A549 (cell line): ENCODE results near the gene TRIM26. TPM values are rescaled to one million over a fixed set of nuclear protein-coding genes. Genes with fewer than 3 reads are reported as not detected.

Source experiments
- ATAC-seq, 2 experiments: fragments of 200-7000 bp in 1 of 2; fragments of >200 bp in 1 of 2; cut with Nextera tagmentation in 1 of 2; cut with Tn5 transposase in 1 of 2; 3 replicates each; pipeline versions ENCODE4 v1.8.0 to v1.9.1; 2018 to 2020; ENCODE audit warnings: mild to moderate bottlenecking in 1 of 2, moderate library complexity in 1 of 2
- CTCF ChIA-PET: fragments of 300-600 bp; sonication (Branson Sonifier 250); formaldehyde crosslinking; extraction: SDS; loops from one replicate; lab custom pipeline; 2021; ENCODE audit warnings: antibody characterized with exemption, inconsistent platforms; lab: Yijun Ruan, JAX
- POLR2A ChIA-PET: fragments of 350-600 bp; formaldehyde crosslinking; extraction: SDS; loops from one replicate; lab custom pipeline; 2021; ENCODE audit warnings: antibody characterized with exemption, inconsistent platforms; lab: Yijun Ruan, JAX
- DNase-seq, 2 experiments: peaks; one replicate each; pipeline versions ENCODE4 v3.0.0 to v3.0.0-alpha.2; 2011 to 2016; ENCODE audit warnings: low read depth in 1 of 2, low spot score in 1 of 2
- FAIRE-seq: peaks from 2 replicates; lab custom pipeline; 2011; peaks lifted over from hg19 to GRCh38; lab: Jason Lieb, UNC
- H3K27ac ChIP-seq, 2 experiments: fragments of >200 bp; sonication (Bioruptor Twin); formaldehyde crosslinking; 3 replicates each; pipeline ENCODE4 v1.5.1; 2016 to 2017
- H3K4me1 ChIP-seq: fragments of >200 bp; sonication (Bioruptor Twin); formaldehyde crosslinking; 3 replicates; pipeline ENCODE4 v1.6.1; 2016
- H3K4me2 ChIP-seq: fragments of >200 bp; sonication (Bioruptor Twin); formaldehyde crosslinking; 3 replicates; pipeline ENCODE4 v1.6.1; 2016
- H3K4me3 ChIP-seq: fragments of >200 bp; sonication (Bioruptor Twin); formaldehyde crosslinking; 3 replicates; pipeline ENCODE4 v1.5.1; 2016
- H3K9me3 ChIP-seq: fragments of >200 bp; sonication (Bioruptor Twin); formaldehyde crosslinking; 3 replicates; pipeline ENCODE4 v1.6.1; 2016
- BHLHE40 ChIP-seq: IDR thresholded peaks from 2 replicates; pipeline ENCODE4 v1.6.1; 2012; ENCODE audit warnings: low read depth, low read length, inconsistent platforms
- CEBPB ChIP-seq, 2 experiments: fragments of >200 bp in 1 of 2; sonication (Bioruptor Twin) in 1 of 2; formaldehyde crosslinking in 1 of 2; IDR thresholded peaks; 2 replicates each; pipeline ENCODE4 v1.6.1; 2012 to 2016
- CHD2 ChIP-seq: fragments of 150-350 bp; IDR thresholded peaks from 2 replicates; pipeline ENCODE4 v1.6.1; 2014; ENCODE audit warnings: low read length; ENCODE audit not compliant: partially characterized antibody
- E2F6 ChIP-seq: IDR thresholded peaks from 2 replicates; pipeline ENCODE4 v1.6.1; 2012; ENCODE audit warnings: low read depth, borderline replicate concordance
- FOXS1 ChIP-seq: fragments of 250-450 bp; sonication (Bioruptor Pico); IDR thresholded peaks from 2 replicates; pipeline ENCODE4 v1.5.0; 2020; ENCODE audit warnings: mild to moderate bottlenecking, moderate library complexity
- HDAC2 ChIP-seq: fragments of 200-600 bp; sonication (generic); IDR thresholded peaks from 2 replicates; pipeline ENCODE4 v1.6.1; 2016
- HMGXB4 ChIP-seq: fragments of 250-450 bp; sonication (Bioruptor Pico); IDR thresholded peaks from 2 replicates; pipeline ENCODE4 v1.5.0; 2021; ENCODE audit warnings: mild to moderate bottlenecking, moderate library complexity, borderline replicate concordance
- HOXB13 ChIP-seq: fragments of 250-450 bp; sonication (Bioruptor Pico); IDR thresholded peaks from 2 replicates; pipeline ENCODE4 v1.5.0; 2020; ENCODE audit warnings: low read depth, mild to moderate bottlenecking, moderate library complexity
- MAFK ChIP-seq: fragments of 450-650 bp; IDR thresholded peaks from 2 replicates; pipeline ENCODE4 v1.6.1; 2014; ENCODE audit not compliant: partially characterized antibody
- MAX ChIP-seq: IDR thresholded peaks from 2 replicates; pipeline ENCODE4 v1.6.1; 2012
- RARB ChIP-seq: fragments of 250-450 bp; sonication (Bioruptor Pico); IDR thresholded peaks from 2 replicates; pipeline ENCODE4 v1.8.0; 2021; ENCODE audit warnings: mild to moderate bottlenecking, moderate library complexity
- REST ChIP-seq: fragments of 200-600 bp; sonication (generic); IDR thresholded peaks from 2 replicates; pipeline ENCODE4 v1.6.1; 2016; ENCODE audit warnings: antibody characterized with exemption, mild to moderate bottlenecking, moderate library complexity
- RFX5 ChIP-seq: fragments of 450-650 bp; IDR thresholded peaks from 2 replicates; pipeline ENCODE4 v1.7.1; 2014; ENCODE audit warnings: antibody characterized with exemption, mild to moderate bottlenecking, moderate library complexity
- RNF2 ChIP-seq: fragments of 200-600 bp; sonication (generic); IDR thresholded peaks from 2 replicates; pipeline ENCODE4 v1.6.1; 2016; ENCODE audit warnings: low read depth, mild to moderate bottlenecking, antibody characterized with exemption, moderate library complexity, borderline replicate concordance
- SMC3 ChIP-seq: fragments of >200 bp; sonication (Bioruptor Twin); formaldehyde crosslinking; IDR thresholded peaks from 3 replicates; pipeline ENCODE4 v1.6.1; 2018; ENCODE audit warnings: inconsistent platforms
- WGBS: methylation state at CpG from one replicate; pipeline ENCODE4 v1.1.6; 2017; ENCODE audit errors: missing lambda C conversion rate; 5-methylcytosine and 5-hydroxymethylcytosine counted together
- polyA plus RNA-seq, 4 experiments: library from polyadenylated mRNA; depleted of rRNA in 3 of 4; stranded (reverse); fragments of >200 nt; fragmentation: RNase III in 1 of 4; extraction: RNeasy Plus Mini Kit Qiagen cat#74134 plus additional on column Dnase treatment in 1 of 4; gene quantifications; 2 replicates in 3 of 4; 3 replicates in 1 of 4; pipeline ENCODE4 v1.2.3, GENCODE V29; 2011 to 2017
- TF ChIP-seq, protein P1 (sequence below): fragments of >200 bp; sonication (Bioruptor Twin); formaldehyde crosslinking; IDR thresholded peaks from 3 replicates; pipeline ENCODE4 v1.5.1; 2016

TRIM26 gene
- polyA plus RNA-seq, 2 of the 4 experiments (the other 2 are of a cell fraction) = 30.4 TPM

- FAIRE-seq (no peak), ATAC-seq (no peak), DNase-seq (no peak)
- ChIA-PET POLR2A (no interaction called here), CTCF (interaction anchor here (0.6 to 7.2 kb wide), 2 partner anchors 18 to 30 kb away, joined by 3 to 56 read pairs; no protein-coding TSS in a partner anchor)
- no peak overlapping the region for H3K4me2 ChIP-seq
- 40% methylated on average over 3 of the region's 3 CpGs for WGBS
- TF ChIP-seq CHD2 = no peak
- no peak for TF ChIP-seq MAX
- TF ChIP-seq BHLHE40 = no peak
- no peak for TF ChIP-seq FOXS1
- H3K9me3 ChIP-seq = no peaks in the 10 kb centered on the region
- no peak overlapping the region for H3K27ac ChIP-seq
- H3K4me1 ChIP-seq = peaks cover 7% of the 10 kb centered on the region
- no peak overlapping the region for H3K4me3 ChIP-seq
These were observed 64.0 kb downstream of the TRIM26 start for GRCh38 chr6:30149234-30149633.

DNA sequence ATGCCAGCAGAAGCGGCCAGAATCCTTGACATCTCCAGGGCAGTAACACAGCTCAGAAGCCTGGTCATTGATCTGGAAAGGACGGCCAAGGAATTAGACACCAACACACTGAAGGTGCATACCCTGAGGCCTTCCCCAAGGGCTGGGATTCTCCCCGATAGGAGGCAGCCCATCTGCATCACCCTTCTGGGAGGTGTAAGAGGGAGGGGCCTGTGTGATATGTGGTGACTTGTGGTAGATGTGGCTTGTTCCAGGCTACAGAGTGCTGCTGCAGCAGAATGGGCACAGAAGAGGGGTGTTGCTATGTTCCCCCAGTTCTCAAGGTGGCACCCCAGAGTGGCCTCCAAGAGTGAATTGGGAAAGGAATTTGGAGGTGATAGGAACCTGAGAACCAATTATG is 66.1 kb downstream of the TRIM26 start:
- FAIRE-seq (no peak), ATAC-seq (no peak), DNase-seq (no peak)
- Histone ChIP-seq H3K4me2 (no peak overlapping the region), H3K9me3 (no peaks in the 10 kb centered on the region), H3K27ac (no peak overlapping the region), H3K4me3 (no peak overlapping the region), H3K4me1 (0 out of 3 replicates have a peak, but pooled peaks cover under 1% of the 10 kb centered on the region)
- CTCF ChIA-PET = interaction anchor here (7.2 kb wide), 1 partner anchor 16 kb away, joined by 56 read pairs; no protein-coding TSS in a partner anchor
- POLR2A ChIA-PET = no interaction called here
- 100% methylated on average over 1 of the region's 3 CpGs for WGBS
- TF ChIP-seq RNF2 = no peak
- TF ChIP-seq HDAC2 = no peak
- no peak for TF ChIP-seq RARB (CRISPR knock-in tag)
- no peak for TF ChIP-seq SMC3
- TF ChIP-seq, protein P1, sequence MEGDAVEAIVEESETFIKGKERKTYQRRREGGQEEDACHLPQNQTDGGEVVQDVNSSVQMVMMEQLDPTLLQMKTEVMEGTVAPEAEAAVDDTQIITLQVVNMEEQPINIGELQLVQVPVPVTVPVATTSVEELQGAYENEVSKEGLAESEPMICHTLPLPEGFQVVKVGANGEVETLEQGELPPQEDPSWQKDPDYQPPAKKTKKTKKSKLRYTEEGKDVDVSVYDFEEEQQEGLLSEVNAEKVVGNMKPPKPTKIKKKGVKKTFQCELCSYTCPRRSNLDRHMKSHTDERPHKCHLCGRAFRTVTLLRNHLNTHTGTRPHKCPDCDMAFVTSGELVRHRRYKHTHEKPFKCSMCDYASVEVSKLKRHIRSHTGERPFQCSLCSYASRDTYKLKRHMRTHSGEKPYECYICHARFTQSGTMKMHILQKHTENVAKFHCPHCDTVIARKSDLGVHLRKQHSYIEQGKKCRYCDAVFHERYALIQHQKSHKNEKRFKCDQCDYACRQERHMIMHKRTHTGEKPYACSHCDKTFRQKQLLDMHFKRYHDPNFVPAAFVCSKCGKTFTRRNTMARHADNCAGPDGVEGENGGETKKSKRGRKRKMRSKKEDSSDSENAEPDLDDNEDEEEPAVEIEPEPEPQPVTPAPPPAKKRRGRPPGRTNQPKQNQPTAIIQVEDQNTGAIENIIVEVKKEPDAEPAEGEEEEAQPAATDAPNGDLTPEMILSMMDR = no peak
- no peak for TF ChIP-seq CEBPB (IDR thresholded peaks at IDR 0.05)
- TF ChIP-seq E2F6 = no peak
- TF ChIP-seq HMGXB4 (CRISPR knock-in tag) = no peak
- no peak for TF ChIP-seq HOXB13
- no peak for TF ChIP-seq MAFK
- TF ChIP-seq REST = no peak
- no peak for TF ChIP-seq RFX5
